ENCODE measurements around the gene ASTN2. TPM values are rescaled to one million over a fixed set of nuclear protein-coding genes. Genes with fewer than 3 reads are reported as not detected.

The ASTN2 gene
- total and polyA plus RNA-seq, 10 of the 15 experiments (the other 5 are each of a cell fraction or from before 2014, with no cell fraction given): 1.4 to 15.7 (median 7.0) TPM

DNA sequence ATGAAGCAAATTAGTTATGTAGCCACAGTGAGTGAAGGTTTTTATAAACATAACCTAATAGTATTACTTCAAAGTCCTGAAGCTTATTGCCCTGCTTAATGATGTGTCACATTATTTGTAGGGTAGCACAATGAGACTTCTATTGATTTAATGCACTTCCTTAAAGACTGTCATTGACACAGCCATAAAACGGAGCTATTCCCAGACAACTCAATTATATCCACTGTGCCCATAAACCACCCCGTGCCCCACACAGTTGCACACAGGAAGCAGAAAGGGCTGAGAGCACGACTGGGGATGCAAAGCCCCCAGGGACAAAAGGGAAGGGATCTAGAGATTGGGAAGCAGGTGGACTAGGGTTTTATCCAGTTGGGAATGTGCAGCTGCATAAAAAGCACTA, 690.7 kb downstream of the ASTN2 start:
- TF ChIP-seq EZH2 (IDR thresholded peaks at IDR 0.05; ENCODE audit: borderline replicate concordance, control insufficient read depth, low read depth, low read length): no peak
- no peak for TF ChIP-seq IKZF2 (IDR thresholded peaks at IDR 0.05)
- no peak for TF ChIP-seq TAF1 (IDR thresholded peaks at IDR 0.05; ENCODE audit: borderline replicate concordance, low read depth, low read length)
- TF ChIP-seq, protein P1, sequence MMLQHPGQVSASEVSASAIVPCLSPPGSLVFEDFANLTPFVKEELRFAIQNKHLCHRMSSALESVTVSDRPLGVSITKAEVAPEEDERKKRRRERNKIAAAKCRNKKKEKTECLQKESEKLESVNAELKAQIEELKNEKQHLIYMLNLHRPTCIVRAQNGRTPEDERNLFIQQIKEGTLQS (IDR thresholded peaks at IDR 0.05; ENCODE audit: borderline replicate concordance, extremely low read depth, low read depth, low read length): no peak
- TF ChIP-seq PML (IDR thresholded peaks at IDR 0.05; ENCODE audit: low read length): no peak
- no peak for TF ChIP-seq POLR2A (IDR thresholded peaks at IDR 0.05; ENCODE audit: low read depth, low read length)
- TF ChIP-seq, protein P2, sequence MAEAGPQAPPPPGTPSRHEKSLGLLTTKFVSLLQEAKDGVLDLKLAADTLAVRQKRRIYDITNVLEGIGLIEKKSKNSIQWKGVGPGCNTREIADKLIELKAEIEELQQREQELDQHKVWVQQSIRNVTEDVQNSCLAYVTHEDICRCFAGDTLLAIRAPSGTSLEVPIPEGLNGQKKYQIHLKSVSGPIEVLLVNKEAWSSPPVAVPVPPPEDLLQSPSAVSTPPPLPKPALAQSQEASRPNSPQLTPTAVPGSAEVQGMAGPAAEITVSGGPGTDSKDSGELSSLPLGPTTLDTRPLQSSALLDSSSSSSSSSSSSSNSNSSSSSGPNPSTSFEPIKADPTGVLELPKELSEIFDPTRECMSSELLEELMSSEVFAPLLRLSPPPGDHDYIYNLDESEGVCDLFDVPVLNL (IDR thresholded peaks at IDR 0.05; ENCODE audit: low read depth, low read length): no peak
- TF ChIP-seq SREBF2 (IDR thresholded peaks at IDR 0.05; ENCODE audit: low read length): no peak
- no peak for TF ChIP-seq NR2C1 (IDR thresholded peaks at IDR 0.05)
- TF ChIP-seq TARDBP (IDR thresholded peaks at IDR 0.05; ENCODE audit: borderline replicate concordance): no peak
- TF ChIP-seq RFX5 (IDR thresholded peaks at IDR 0.05; ENCODE audit: low read depth, low read length): no peak
- ChIA-PET POLR2A (no interaction called here), RAD21 (ENCODE audit: unreplicated experiment) (no interaction called here), SMC1A (ENCODE audit: uncharacterized antibody, unreplicated experiment) (interaction anchor here (1.0 kb wide), 1 partner anchor 9 kb away, joined by 3 read pairs; no protein-coding TSS in a partner anchor), CTCF (interaction anchor here (0.6 to 2.9 kb wide), 4 partner anchors 12 to 137 kb away, joined by 3 to 9 read pairs (median 4); no protein-coding TSS in a partner anchor)
- no peaks in the 10 kb centered on the region for H4K20me1 ChIP-seq (ENCODE audit: control insufficient read depth, insufficient read depth)
- H3K27me3 ChIP-seq (replicated peaks in 1 of 2; ENCODE audit: control insufficient read depth in 2 of 2, insufficient read depth in 2 of 2, low read length in 1 of 2): no peaks in the 10 kb centered on the region; a peak in 3 of 4 replicates
- DNase-seq (ENCODE audit: low read depth, low spot score) (no peak), FAIRE-seq (no peak), ATAC-seq (no peak)
- H3K4me2 ChIP-seq (ENCODE audit: control insufficient read depth, insufficient read depth): no peak overlapping the region
- in situ Hi-C loops (cut with MboI) (no loop called here), intact Hi-C loops (cut with micrococcal nuclease; ENCODE audit: unreplicated experiment) (no loop called here)
- H3K36me3 ChIP-seq (ENCODE audit: control insufficient read depth in 2 of 2, insufficient read depth in 2 of 2, low read length in 1 of 2): no peaks in the 10 kb centered on the region
- H3K4me1 ChIP-seq (ENCODE audit: control insufficient read depth, insufficient read depth, low read length): no peaks in the 10 kb centered on the region
- no TSS peak for BruUV-seq (replicated peaks)
- no peaks in the 10 kb centered on the region for H3K79me2 ChIP-seq (ENCODE audit: control insufficient read depth, insufficient read depth, low read length)
- H3K9me3 ChIP-seq (replicated peaks; ENCODE audit: control insufficient read depth, insufficient read depth, low read length): no peaks in the 10 kb centered on the region
- no peak overlapping the region for H3K4me3 ChIP-seq
- no peak overlapping the region for H2AFZ ChIP-seq (ENCODE audit: control insufficient read depth, low read depth, low read length)
- 0% methylated on average over 3 of the region's 3 CpGs for WGBS (ENCODE audit: insufficient coverage, insufficient replicate concordance, low lambda C conversion rate, missing lambda C conversion rate)
- H3K9ac ChIP-seq (ENCODE audit: control insufficient read depth, insufficient read depth, low read length): no peak overlapping the region
- H3K27ac ChIP-seq (ENCODE audit: control insufficient read depth, insufficient read depth): no peak overlapping the region
